ENCODE results near the gene RFX1.
"Not testable (repeated sequence)": the region's sequence is repeated elsewhere in the genome, so short reads cannot be mapped to it uniquely, and the experiment has no call there.

RFX1 gene

DNA sequence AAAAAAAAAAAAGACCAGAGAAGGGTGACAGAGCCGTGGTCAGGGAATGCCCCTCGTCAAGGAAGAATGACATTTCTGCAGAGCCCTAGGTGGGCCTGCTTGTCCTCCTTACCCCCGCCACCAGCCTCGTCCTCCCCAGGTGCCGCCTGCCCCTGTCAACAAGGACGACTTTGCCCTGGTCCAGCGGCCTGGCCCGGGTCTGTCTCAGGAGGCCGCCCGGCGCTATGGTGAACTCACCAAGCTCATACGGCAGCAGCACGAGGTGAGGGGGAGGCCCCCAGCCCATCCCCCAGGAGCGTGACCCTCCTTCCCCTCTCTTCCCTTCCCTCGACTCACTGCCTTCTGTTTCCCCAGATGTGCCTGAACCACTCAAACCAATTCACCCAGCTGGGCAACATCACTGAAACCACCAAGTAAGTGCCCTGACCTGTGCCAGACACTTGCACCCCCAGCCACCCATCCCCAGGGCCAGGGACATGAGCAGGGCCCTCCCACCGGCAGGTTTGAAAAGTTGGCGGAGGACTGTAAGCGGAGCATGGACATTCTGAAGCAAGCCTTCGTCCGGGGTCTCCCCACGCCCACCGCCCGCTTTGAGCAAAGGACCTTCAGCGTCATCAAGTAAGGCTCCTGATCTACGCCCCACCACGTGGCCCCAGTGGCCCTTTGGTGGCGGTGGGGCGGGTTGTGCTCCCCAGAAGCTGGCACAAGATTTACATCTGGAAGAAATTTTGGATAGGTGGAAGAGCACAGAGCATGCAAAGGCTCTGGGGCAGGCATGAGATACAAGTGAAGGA is 82.7 kb downstream of the RFX1 start:
- TF ChIP-seq, protein P1, sequence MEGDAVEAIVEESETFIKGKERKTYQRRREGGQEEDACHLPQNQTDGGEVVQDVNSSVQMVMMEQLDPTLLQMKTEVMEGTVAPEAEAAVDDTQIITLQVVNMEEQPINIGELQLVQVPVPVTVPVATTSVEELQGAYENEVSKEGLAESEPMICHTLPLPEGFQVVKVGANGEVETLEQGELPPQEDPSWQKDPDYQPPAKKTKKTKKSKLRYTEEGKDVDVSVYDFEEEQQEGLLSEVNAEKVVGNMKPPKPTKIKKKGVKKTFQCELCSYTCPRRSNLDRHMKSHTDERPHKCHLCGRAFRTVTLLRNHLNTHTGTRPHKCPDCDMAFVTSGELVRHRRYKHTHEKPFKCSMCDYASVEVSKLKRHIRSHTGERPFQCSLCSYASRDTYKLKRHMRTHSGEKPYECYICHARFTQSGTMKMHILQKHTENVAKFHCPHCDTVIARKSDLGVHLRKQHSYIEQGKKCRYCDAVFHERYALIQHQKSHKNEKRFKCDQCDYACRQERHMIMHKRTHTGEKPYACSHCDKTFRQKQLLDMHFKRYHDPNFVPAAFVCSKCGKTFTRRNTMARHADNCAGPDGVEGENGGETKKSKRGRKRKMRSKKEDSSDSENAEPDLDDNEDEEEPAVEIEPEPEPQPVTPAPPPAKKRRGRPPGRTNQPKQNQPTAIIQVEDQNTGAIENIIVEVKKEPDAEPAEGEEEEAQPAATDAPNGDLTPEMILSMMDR (IDR thresholded peaks at IDR 0.05; ENCODE audit: extremely low read depth, missing control alignments), result no peak
- no peak for DNase-seq (ENCODE audit: low spot score)

DNA sequence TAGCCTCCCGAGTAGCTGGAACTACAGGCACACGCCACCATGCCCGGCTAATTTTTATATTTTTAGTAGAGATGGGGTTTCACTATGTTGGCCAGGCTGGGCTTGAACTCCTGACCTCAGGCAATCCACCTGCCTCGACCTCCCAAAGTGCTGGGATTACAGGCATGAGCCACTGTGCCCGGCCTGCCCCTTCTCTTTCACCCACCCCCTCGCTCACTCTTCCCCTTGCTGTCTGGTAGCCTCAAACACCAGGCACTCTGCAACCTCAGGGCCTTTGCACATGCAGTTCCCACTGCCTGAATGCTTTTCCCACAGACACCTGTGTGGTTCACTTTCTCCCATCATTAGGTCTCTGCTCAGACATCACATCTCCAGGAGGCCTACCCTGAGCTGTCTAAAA is 84.0 kb downstream of the RFX1 start:
- not testable (repeated sequence) for DNase-seq (ENCODE audit: low spot score)

DNA sequence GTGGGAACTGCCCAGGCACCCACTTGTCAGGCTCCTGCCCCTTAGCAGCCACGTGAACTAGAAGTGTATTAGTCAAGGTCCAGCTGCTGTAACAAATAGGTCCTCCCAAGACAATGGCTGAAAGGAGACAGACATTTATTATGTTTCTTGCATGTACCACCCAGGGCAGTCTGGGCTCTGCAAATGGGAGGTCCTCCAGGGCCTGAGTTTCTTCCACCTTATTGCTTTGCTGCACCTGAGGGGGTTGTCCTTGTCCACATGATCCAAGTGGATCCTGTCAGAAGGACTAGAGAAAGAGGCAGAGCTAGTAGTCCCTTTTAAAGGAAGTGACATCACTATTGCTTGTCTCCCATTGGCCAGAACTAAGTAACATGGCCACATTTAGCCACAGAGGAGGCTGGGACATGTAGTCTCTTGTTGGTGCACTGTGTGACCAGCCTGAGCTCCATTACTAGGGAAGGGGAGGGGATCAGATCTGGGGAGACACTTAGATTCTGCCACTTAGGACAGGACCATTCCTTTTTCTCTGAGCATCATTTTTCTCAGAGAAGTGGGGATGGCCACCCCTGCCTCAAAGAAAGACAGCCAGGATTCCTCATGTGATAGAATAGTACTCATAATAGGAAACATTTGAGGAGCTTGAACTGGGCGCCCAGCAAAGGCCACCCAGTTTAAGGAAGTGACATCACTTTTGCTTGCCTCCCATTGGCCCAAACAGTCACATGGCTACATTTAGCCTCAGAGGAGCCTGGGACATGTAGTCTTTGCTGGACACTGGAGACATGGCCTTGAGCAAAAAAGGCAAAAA is 85.0 kb downstream of the RFX1 start:
- TF ChIP-seq, protein P1 (IDR thresholded peaks at IDR 0.05; ENCODE audit: extremely low read depth, missing control alignments), result no peak
- peak; percentile 74 for DNase-seq (ENCODE audit: low spot score)

DNA sequence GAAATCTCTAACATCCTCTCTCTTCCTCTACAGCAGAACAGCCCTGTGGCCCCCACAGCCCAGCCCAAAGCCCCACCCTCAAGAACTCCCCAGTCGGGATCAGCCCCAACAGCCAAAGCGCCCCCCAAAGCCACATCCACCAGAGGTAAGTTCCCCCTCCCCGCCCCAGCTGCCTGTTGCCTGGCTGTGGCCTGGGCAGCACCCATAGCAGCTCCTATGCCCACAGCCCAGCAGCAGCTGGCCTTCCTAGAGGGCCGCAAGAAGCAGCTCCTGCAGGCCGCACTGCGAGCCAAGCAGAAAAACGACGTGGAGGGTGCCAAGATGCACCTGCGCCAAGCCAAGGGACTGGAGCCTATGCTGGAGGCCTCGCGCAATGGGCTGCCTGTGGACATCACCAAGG is 85.6 kb downstream of the RFX1 start:
- no peak for DNase-seq (ENCODE audit: low spot score)
- TF ChIP-seq, protein P1 (IDR thresholded peaks at IDR 0.05; ENCODE audit: extremely low read depth, missing control alignments), result no peak

DNA sequence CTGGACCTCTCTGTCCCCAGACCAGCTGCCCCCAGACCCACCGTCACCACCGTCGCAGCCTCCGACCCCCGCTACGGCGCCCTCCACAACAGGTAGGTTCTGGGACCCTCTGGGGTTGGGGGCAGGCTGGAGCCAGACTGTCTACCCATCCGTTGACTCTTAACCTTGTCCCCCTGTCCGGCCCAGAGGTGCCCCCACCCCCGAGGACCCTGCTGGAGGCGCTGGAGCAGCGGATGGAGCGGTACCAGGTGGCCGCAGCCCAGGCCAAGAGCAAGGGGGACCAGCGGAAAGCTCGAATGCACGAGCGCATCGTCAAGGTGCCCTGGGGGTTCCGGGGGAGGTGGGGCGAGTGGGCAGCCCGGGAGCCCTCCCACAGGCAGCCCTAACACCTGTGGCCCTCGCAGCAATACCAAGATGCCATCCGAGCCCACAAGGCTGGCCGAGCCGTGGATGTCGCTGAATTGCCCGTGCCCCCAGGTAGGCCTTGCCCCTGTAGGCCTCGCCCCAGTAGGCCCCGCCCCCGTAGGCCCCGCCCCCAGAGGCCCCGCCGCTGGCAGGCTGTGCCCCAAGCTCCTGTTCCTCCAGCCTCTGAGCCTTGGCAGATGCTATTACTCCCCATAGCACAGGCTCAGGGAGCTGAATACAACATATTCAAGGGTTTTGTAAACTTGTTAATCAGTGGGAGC is 87.3 kb downstream of the RFX1 start:
- TF ChIP-seq, protein P1 (IDR thresholded peaks at IDR 0.05; ENCODE audit: extremely low read depth, missing control alignments), result no peak
- peak; percentile 6 for DNase-seq (ENCODE audit: low spot score)

DNA sequence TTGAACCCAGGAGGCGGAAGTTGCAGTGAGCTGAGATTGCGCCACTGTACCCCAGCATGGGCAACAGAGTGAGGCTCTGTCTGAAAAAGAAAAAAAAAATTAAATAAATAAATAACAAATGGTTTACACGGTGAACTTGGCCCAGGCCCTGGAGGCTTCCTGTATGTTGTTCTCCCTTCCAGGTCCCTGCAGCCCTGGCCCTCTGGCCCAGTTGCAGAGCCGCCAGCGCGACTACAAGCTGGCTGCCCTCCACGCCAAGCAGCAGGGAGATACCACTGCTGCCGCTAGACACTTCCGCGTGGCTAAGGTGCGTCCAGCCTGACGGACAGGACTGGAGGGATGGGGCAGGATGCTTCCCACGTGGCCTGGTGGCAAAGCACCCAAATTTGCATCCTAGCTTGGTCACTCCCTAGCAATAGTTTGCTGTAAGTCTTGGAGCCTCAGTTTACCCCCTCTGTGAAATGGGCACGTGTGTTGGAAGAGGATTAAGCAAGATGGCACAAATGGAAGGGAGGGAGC is 88.2 kb downstream of the RFX1 start:
- no peak for DNase-seq (ENCODE audit: low spot score)
- TF ChIP-seq, protein P1 (IDR thresholded peaks at IDR 0.05; ENCODE audit: extremely low read depth, missing control alignments), result no peak

DNA sequence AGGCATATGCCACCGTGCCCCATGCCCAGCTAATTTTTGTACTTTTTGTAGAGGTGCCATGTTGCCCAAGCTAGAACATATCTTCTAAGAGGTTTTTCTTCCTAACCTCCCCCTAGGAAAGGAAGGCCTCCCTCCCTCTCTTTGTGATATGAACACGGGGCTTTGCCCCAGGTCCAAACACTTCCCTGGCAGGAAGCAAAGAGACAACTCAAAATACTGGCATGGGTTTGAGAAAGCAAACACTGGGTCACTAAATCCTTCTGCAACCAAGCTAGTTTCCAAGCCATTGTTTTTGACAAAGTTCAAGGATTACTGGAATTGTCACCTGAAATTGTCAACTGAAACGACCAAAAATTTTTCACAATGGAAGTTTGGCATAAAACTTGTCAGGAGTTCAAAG is 91.3 kb downstream of the RFX1 start:
- no peak for DNase-seq (ENCODE audit: low spot score)
- TF ChIP-seq, protein P1 (IDR thresholded peaks at IDR 0.05; ENCODE audit: extremely low read depth, missing control alignments), result no peak
